Measurements from ENCODE around the gene NKX1-1. TPM values are rescaled to one million over a fixed set of nuclear protein-coding genes. Genes with fewer than 3 reads are reported as not detected.

NKX1-1 gene
- total and polyA plus RNA-seq, 2 of the 8 experiments (the other 6 are each of a cell fraction or from before 2014, with no cell fraction given): not detected

DNA sequence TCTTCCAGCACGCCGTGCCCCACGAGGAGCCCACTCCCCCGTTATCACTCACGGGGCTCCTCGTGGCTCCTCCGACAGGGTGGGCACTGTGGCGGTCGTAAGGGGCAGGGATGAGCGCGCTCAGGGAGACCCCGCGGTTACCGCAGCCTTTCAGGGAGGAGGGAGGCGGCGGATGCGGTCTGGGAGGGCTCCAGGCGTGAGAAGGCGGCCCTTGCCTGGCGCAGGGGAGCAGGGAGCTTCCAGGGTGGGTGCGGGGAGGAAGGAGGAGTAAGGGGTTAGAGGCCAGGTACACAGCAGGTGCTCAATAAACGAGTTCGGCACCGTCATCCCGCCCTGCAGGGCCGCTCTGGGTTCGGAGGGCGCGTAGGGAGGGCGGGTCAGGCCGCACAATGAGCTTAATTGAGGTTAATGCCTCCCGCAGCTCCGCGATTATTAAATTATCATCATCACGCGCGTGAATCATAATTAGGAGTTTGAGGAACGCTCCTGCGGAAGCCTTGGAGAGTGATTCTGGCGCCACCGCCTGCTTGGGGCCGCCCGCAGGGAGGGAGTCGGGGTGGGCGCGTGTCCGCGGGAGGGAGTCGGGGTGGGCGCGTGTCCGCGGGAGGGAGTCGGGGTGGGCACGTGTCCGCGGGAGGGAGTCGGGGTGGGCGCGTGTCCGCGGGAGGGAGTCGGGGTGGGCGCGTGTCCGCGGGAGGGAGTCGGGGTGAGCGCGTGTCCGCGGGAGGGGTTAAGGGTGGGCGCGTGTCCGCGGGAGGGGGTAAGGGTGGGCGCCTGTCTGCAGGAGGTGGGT, 7.6 kb upstream of the NKX1-1 start:
- no peaks in the 10 kb centered on the region for H3K79me2 ChIP-seq (ENCODE audit: control insufficient read depth in 1 of 2, insufficient read depth in 2 of 2, low read length in 2 of 2)
- no peak overlapping the region for H2BK15ac ChIP-seq (ENCODE audit: low read length)
- no peak for FAIRE-seq
- peaks cover 0 to 10% (median 2%) of the 10 kb centered on the region in 4 experiments; a peak in 4 of 7 replicates for H3K4me1 ChIP-seq (replicated peaks in 1 of 4; ENCODE audit: control insufficient read depth in 3 of 4, insufficient read depth in 4 of 4, low read length in 3 of 4)
- H4K5ac ChIP-seq (ENCODE audit: insufficient read length, low read depth, low read length): no peak overlapping the region
- no peaks in the 10 kb centered on the region for H3K79me1 ChIP-seq (ENCODE audit: low read depth, low read length)
- 0 out of 2 replicates have a peak overlapping the region, but pooled peaks have one; percentile 27 for H2BK12ac ChIP-seq (ENCODE audit: low read depth, low read length)
- POLR2A ChIA-PET (ENCODE audit: partially characterized antibody): no interaction called here
- H3K9ac ChIP-seq (replicated peaks in 1 of 4; ENCODE audit: extremely low read depth in 1 of 4, low read depth in 3 of 4, low read length in 3 of 4): no peak overlapping the region
- H2BK120ac ChIP-seq (replicated peaks; ENCODE audit: low read depth, low read length): no peak overlapping the region
- peak in 1 of 2 experiments; percentile 65 for DNase-seq (ENCODE audit: low read depth in 1 of 2, low spot score in 2 of 2)
- no peak overlapping the region for H3K23ac ChIP-seq (ENCODE audit: insufficient read length)
- H3K4me3 ChIP-seq (ENCODE audit: extremely low read depth in 1 of 4, insufficient read depth in 2 of 4, low read depth in 3 of 4, low read length in 4 of 4): peak overlapping the region in 2 of 4 experiments; percentile 8 to 43; a peak in 3 of 8 replicates
- no peak overlapping the region for H3K18ac ChIP-seq (ENCODE audit: extremely low read depth, low read length)
- H3K14ac ChIP-seq (ENCODE audit: insufficient read length): no peak overlapping the region
- H4K8ac ChIP-seq (ENCODE audit: extremely low read depth, insufficient read depth, low read length): peak overlapping the region; percentile 22; the same call in 1 of the 2 replicates
- H3K23me2 ChIP-seq (ENCODE audit: low read depth, low read length): no peaks in the 10 kb centered on the region; the same call in 1 of the 2 replicates
- no peaks in the 10 kb centered on the region for H3K9me3 ChIP-seq (ENCODE audit: insufficient read depth in 2 of 2, low read depth in 1 of 2, low read length in 1 of 2)
- no peak overlapping the region for H2AFZ ChIP-seq (ENCODE audit: low read length)
- H2BK20ac ChIP-seq (ENCODE audit: low read length): no peak overlapping the region
- H3K56ac ChIP-seq (replicated peaks; ENCODE audit: insufficient read length, low read depth, low read length): no peak overlapping the region
- no peak overlapping the region for H4K91ac ChIP-seq (replicated peaks; ENCODE audit: insufficient read length, low read length)
- H3K36me3 ChIP-seq (ENCODE audit: control insufficient read depth in 2 of 4, insufficient read depth in 4 of 4, low read length in 3 of 4): no peaks in the 10 kb centered on the region
- H4K20me1 ChIP-seq (replicated peaks in 1 of 2; ENCODE audit: control insufficient read depth in 1 of 2, insufficient read depth in 2 of 2, low read length in 2 of 2): peaks cover 11 to 25% of the 10 kb centered on the region in 2 experiments
- peak overlapping the region; percentile 34 to 37; a peak in 3 of 4 replicates for H3K4me2 ChIP-seq (ENCODE audit: insufficient read depth in 1 of 2, low read depth in 2 of 2, low read length in 2 of 2)
- H3K27me3 ChIP-seq (replicated peaks in 1 of 4; ENCODE audit: control insufficient read depth in 3 of 4, extremely low read depth in 1 of 4, insufficient read depth in 3 of 4, low read length in 3 of 4): peaks cover 9 to 51% (median 47%) of the 10 kb centered on the region in 4 experiments
- no peak overlapping the region for H3K27ac ChIP-seq (ENCODE audit: low read depth, low read length)
- no peak overlapping the region for H2BK5ac ChIP-seq (ENCODE audit: low read depth, low read length)
- no peak overlapping the region for H3K4ac ChIP-seq (replicated peaks; ENCODE audit: insufficient read length, low read depth, low read length)
- WGBS, 2 experiments (ENCODE audit: extremely low coverage in 1 of 2, insufficient coverage in 1 of 2, insufficient read length in 1 of 2, insufficient replicate concordance in 2 of 2, low coverage in 1 of 2, low lambda C conversion rate in 2 of 2, missing lambda C conversion rate in 1 of 2): 39% methylated on average over 29 of the region's 77 CpGs; no CpG with 5 or more reads in 1 of the 2 experiments
- CTCF ChIA-PET (ENCODE audit: partially characterized antibody): interaction anchor here (2.8 kb wide), 1 partner anchor 12 kb away, joined by 7 read pairs; no protein-coding TSS in a partner anchor
- H2AK5ac ChIP-seq (ENCODE audit: low read depth, low read length): no peak overlapping the region
- TF ChIP-seq KDM1A (IDR thresholded peaks at IDR 0.05; ENCODE audit: borderline replicate concordance, low read length): no peak
- no peak for TF ChIP-seq JUND (IDR thresholded peaks at IDR 0.05; ENCODE audit: low read length)
- TF ChIP-seq KDM5A (IDR thresholded peaks at IDR 0.05; ENCODE audit: low read length): no peak
- no peak for TF ChIP-seq GABPA (IDR thresholded peaks at IDR 0.05; ENCODE audit: borderline replicate concordance, insufficient read depth, low read length)
- no peak for TF ChIP-seq RXRA (IDR thresholded peaks at IDR 0.05; ENCODE audit: insufficient read depth, low read depth, low read length)
- TF ChIP-seq SIX5 (IDR thresholded peaks at IDR 0.05; ENCODE audit: low read depth, low read length): no peak
- no peak for TF ChIP-seq JUN (IDR thresholded peaks at IDR 0.05; ENCODE audit: low read depth, low read length)
- no peak for TF ChIP-seq RNF2 (IDR thresholded peaks at IDR 0.05; ENCODE audit: borderline replicate concordance, low read depth, low read length, missing control alignments, poor library complexity, severe bottlenecking)
- TF ChIP-seq EGR1 (IDR thresholded peaks at IDR 0.05; ENCODE audit: borderline replicate concordance, low read depth, low read length): no peak
- TF ChIP-seq CBX5 (IDR thresholded peaks at IDR 0.05; ENCODE audit: low read depth, low read length): no peak
- TF ChIP-seq BACH1 (IDR thresholded peaks at IDR 0.05; ENCODE audit: low read length): no peak

All from H1 (cell line).